H1 (cell line): ENCODE measurements around the gene ASZ1. TPM values are rescaled to one million over a fixed set of nuclear protein-coding genes. Genes with fewer than 3 reads are reported as not detected.
"Not testable (repeated sequence)": the region's sequence is repeated elsewhere in the genome, so short reads cannot be mapped to it uniquely, and the experiment has no call there.

ENCODE experiments used
- CTCF ChIA-PET: fragments of 300-600 bp; sonication (Branson Sonifier 250); formaldehyde crosslinking; loops from one replicate; lab custom pipeline; 2021; ENCODE audit not compliant: partially characterized antibody; lab: Charles Lee
- POLR2A ChIA-PET: fragments of 300-600 bp; sonication (Branson Sonifier 250); formaldehyde crosslinking; loops from one replicate; lab custom pipeline; 2021; ENCODE audit warnings: inconsistent platforms; ENCODE audit not compliant: partially characterized antibody; lab: Charles Lee
- DNase-seq, 2 experiments: peaks; one replicate each; pipeline versions ENCODE4 v3.0.0 to v3.0.0-alpha.2; 2010 to 2022; ENCODE audit warnings: low spot score in 2 of 2, low read depth in 1 of 2, mixed read lengths in 1 of 2
- FAIRE-seq: peaks from 2 replicates; lab custom pipeline; 2011; peaks lifted over from hg19 to GRCh38; lab: Jason Lieb, UNC
- H2AFZ ChIP-seq: 2 replicates; pipeline ENCODE4 v1.8.1; 2012; ENCODE audit warnings: low read length, inconsistent platforms
- H2AK5ac ChIP-seq: 2 replicates; pipeline ENCODE4 v1.6.1; 2013; ENCODE audit warnings: low read depth, low read length
- H2BK120ac ChIP-seq: replicated peaks from 2 replicates; pipeline ENCODE3; 2013; ENCODE audit warnings: low read depth, low read length, inconsistent platforms
- H2BK12ac ChIP-seq: 2 replicates; pipeline ENCODE4 v1.6.1; 2013; ENCODE audit warnings: low read depth, low read length
- H2BK15ac ChIP-seq: 2 replicates; pipeline ENCODE4 v1.6.1; 2013; ENCODE audit warnings: low read length
- H2BK20ac ChIP-seq: 2 replicates; pipeline ENCODE4 v1.6.1; 2013; ENCODE audit warnings: low read length
- H2BK5ac ChIP-seq: 2 replicates; pipeline ENCODE4 v1.6.1; 2013; ENCODE audit warnings: low read depth, low read length
- H3K14ac ChIP-seq: 2 replicates; pipeline ENCODE4 v1.6.1; 2013; ENCODE audit warnings: inconsistent platforms; ENCODE audit not compliant: insufficient read length
- H3K18ac ChIP-seq: 2 replicates; pipeline ENCODE4 v1.6.1; 2013; ENCODE audit warnings: low read length; ENCODE audit errors: extremely low read depth
- H3K23ac ChIP-seq: 2 replicates; pipeline ENCODE4 v1.6.1; 2013; ENCODE audit warnings: inconsistent platforms; ENCODE audit not compliant: insufficient read length
- H3K23me2 ChIP-seq: 2 replicates; pipeline ENCODE4 v1.6.1; 2013; ENCODE audit warnings: low read depth, low read length
- H3K27ac ChIP-seq: 2 replicates; pipeline ENCODE4 v1.6.1; 2011; ENCODE audit warnings: low read depth, low read length, inconsistent platforms
- H3K27me3 ChIP-seq, 4 experiments: replicated peaks in 1 of 4; 1 replicate in 1 of 4; 2 replicates in 3 of 4; pipeline versions ENCODE4 v1.6.1 to v1.8.1; 2011 to 2013; ENCODE audit warnings: low read length in 3 of 4, mild to moderate bottlenecking in 3 of 4, inconsistent platforms in 2 of 4, mixed read lengths in 2 of 4, moderate library complexity in 1 of 4; ENCODE audit not compliant: control insufficient read depth in 3 of 4, insufficient read depth in 3 of 4; ENCODE audit errors: extremely low read depth in 1 of 4
- H3K36me3 ChIP-seq, 4 experiments: 2 replicates each; pipeline versions ENCODE4 v1.6.1 to v1.8.1; 2011 to 2013; ENCODE audit warnings: mild to moderate bottlenecking in 4 of 4, low read length in 3 of 4, moderate library complexity in 2 of 4, control low read depth in 1 of 4, inconsistent platforms in 1 of 4; ENCODE audit not compliant: insufficient read depth in 4 of 4, control insufficient read depth in 2 of 4
- H3K4ac ChIP-seq: replicated peaks from 2 replicates; pipeline ENCODE3; 2013; ENCODE audit warnings: low read length, low read depth, mixed read lengths, inconsistent platforms; ENCODE audit not compliant: insufficient read length
- H3K4me1 ChIP-seq, 4 experiments: replicated peaks in 1 of 4; 1 replicate in 1 of 4; 2 replicates in 3 of 4; pipeline versions ENCODE4 v1.6.1 to v1.8.1; 2011 to 2013; ENCODE audit warnings: low read length in 3 of 4, inconsistent platforms in 2 of 4, mixed read lengths in 1 of 4; ENCODE audit not compliant: insufficient read depth in 4 of 4, control insufficient read depth in 3 of 4
- H3K4me2 ChIP-seq, 2 experiments: 2 replicates each; pipeline versions ENCODE4 v1.6.1 to v1.8.1; 2011 to 2013; ENCODE audit warnings: low read depth in 2 of 2, low read length in 2 of 2, control low read depth in 1 of 2, inconsistent platforms in 1 of 2, mild to moderate bottlenecking in 1 of 2; ENCODE audit not compliant: insufficient read depth in 1 of 2
- H3K4me3 ChIP-seq, 4 experiments: fragments of 200-600, 300-600 bp in 1 of 4; sonication (generic), shearing (Covaris generic), sonication (Bioruptor Twin) in 1 of 4; 2 replicates each; pipeline versions ENCODE4 v1.5.1 to v1.8.1; 2011 to 2016; ENCODE audit warnings: low read length in 4 of 4, low read depth in 3 of 4, control low read depth in 2 of 4, inconsistent platforms in 2 of 4, mild to moderate bottlenecking in 2 of 4, mixed read lengths in 1 of 4, moderate library complexity in 1 of 4; ENCODE audit not compliant: insufficient read depth in 2 of 4; ENCODE audit errors: extremely low read depth in 1 of 4
- H3K56ac ChIP-seq: replicated peaks from 2 replicates; pipeline ENCODE3; 2013; ENCODE audit warnings: low read depth, mild to moderate bottlenecking, mixed read lengths, low read length, inconsistent platforms; ENCODE audit not compliant: insufficient read length
- H3K79me1 ChIP-seq: 2 replicates; pipeline ENCODE4 v1.6.1; 2013; ENCODE audit warnings: low read depth, low read length, control low read depth
- H3K79me2 ChIP-seq, 2 experiments: 2 replicates each; pipeline versions ENCODE4 v1.6.1 to v1.8.1; 2012 to 2013; ENCODE audit warnings: low read length in 2 of 2, mild to moderate bottlenecking in 2 of 2, inconsistent platforms in 1 of 2; ENCODE audit not compliant: insufficient read depth in 2 of 2, control insufficient read depth in 1 of 2
- H3K9ac ChIP-seq, 4 experiments: replicated peaks in 1 of 4; 1 replicate in 1 of 4; 2 replicates in 3 of 4; pipeline versions ENCODE4 v1.6.1 to v1.8.1; 2011 to 2013; ENCODE audit warnings: low read depth in 3 of 4, low read length in 3 of 4, control low read depth in 2 of 4, mild to moderate bottlenecking in 2 of 4, moderate library complexity in 2 of 4, inconsistent platforms in 1 of 4; ENCODE audit errors: extremely low read depth in 1 of 4
- H3K9me3 ChIP-seq, 2 experiments: 2 replicates each; pipeline versions ENCODE4 v1.6.1 to v1.8.1; 2012 to 2013; ENCODE audit warnings: mild to moderate bottlenecking in 2 of 2, moderate library complexity in 2 of 2, control low read depth in 1 of 2, inconsistent platforms in 1 of 2, low read depth in 1 of 2, low read length in 1 of 2, mixed read lengths in 1 of 2; ENCODE audit not compliant: insufficient read depth in 2 of 2
- H4K20me1 ChIP-seq, 2 experiments: replicated peaks in 1 of 2; 2 replicates each; pipeline versions ENCODE3 to v1.8.1; 2011 to 2013; ENCODE audit warnings: inconsistent platforms in 2 of 2, low read length in 2 of 2, mild to moderate bottlenecking in 1 of 2; ENCODE audit not compliant: insufficient read depth in 2 of 2, control insufficient read depth in 1 of 2
- H4K5ac ChIP-seq: 2 replicates; pipeline ENCODE4 v1.6.1; 2013; ENCODE audit warnings: low read length, low read depth, mixed read lengths, inconsistent platforms; ENCODE audit not compliant: insufficient read length
- H4K8ac ChIP-seq: 2 replicates; pipeline ENCODE4 v1.8.0; 2013; ENCODE audit warnings: mild to moderate bottlenecking, moderate library complexity, low read length, inconsistent platforms; ENCODE audit not compliant: insufficient read depth; ENCODE audit errors: extremely low read depth
- H4K91ac ChIP-seq: replicated peaks from 2 replicates; pipeline ENCODE3; 2013; ENCODE audit warnings: low read length, mixed read lengths, inconsistent platforms; ENCODE audit not compliant: insufficient read length
- WGBS, 2 experiments: shearing (Covaris generic) in 1 of 2; methylation state at CpG; one replicate each; pipeline versions ENCODE4 v1.1.6 to v1.1.7; 2013 to 2015; ENCODE audit warnings: low lambda C conversion rate in 2 of 2, mixed read lengths in 2 of 2, inconsistent platforms in 1 of 2, low coverage in 1 of 2, missing lambda C conversion rate in 1 of 2; ENCODE audit not compliant: insufficient replicate concordance in 2 of 2, insufficient coverage in 1 of 2, insufficient read length in 1 of 2; ENCODE audit errors: extremely low coverage in 1 of 2, missing lambda C conversion rate in 1 of 2; 5-methylcytosine and 5-hydroxymethylcytosine counted together
- polyA plus RNA-seq, 7 experiments: library from polyadenylated mRNA; depleted of rRNA in 3 of 7; stranded (reverse) in 5 of 7; unstranded in 2 of 7; fragments of >200 nt in 5 of 7; fragments of 200-250 nt in 2 of 7; gene quantifications; 1 replicate in 5 of 7; 2 replicates in 1 of 7; 4 replicates in 1 of 7; pipeline versions ENCODE4 v1.2.1 to v1.2.3, GENCODE V29; 2011 to 2013; ENCODE audit warnings: missing spikeins in 2 of 7, mixed read lengths in 2 of 7
- total RNA-seq: library from RNA; stranded (reverse); fragmentation: NEBNext Ultra II Directional; extraction: Animal tissue kit (Norgen Biotek cat#: 25700); gene quantifications from 2 replicates; pipeline ENCODE4 v1.2.1, GENCODE V29; 2021

Gene ASZ1
- total and polyA plus RNA-seq, 2 of the 8 experiments (the other 6 are each of a cell fraction or from before 2014, with no cell fraction given), result not detected

DNA sequence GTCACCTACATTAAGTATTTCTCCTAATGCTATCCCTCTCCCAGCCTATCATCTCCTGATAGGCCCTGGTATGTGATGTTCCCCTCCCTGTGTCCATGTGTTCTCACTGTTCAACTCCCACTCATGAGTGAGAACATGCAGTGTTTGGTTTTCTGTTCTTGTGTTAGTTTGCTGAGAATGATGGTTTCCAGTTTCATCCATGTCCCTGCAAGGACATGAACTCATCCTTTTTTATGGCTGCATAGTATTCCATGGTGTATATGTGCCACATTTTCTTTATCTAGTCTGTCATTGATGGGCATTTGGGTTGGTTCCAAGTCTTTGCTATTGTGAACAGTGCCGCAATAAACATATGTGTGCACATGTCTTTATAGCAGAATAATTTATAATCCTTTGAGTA lies 12.7 kb downstream of the ASZ1 start:
- H3K23ac ChIP-seq, H3K4me2 ChIP-seq, FAIRE-seq, H3K14ac ChIP-seq, H3K4ac ChIP-seq, H3K4me1 ChIP-seq, H3K23me2 ChIP-seq, H3K56ac ChIP-seq, H3K9ac ChIP-seq, H4K8ac ChIP-seq, CTCF ChIA-PET, H3K79me2 ChIP-seq, H3K36me3 ChIP-seq, H2BK5ac ChIP-seq, H3K27ac ChIP-seq, H2BK20ac ChIP-seq, H2BK120ac ChIP-seq, H2BK12ac ChIP-seq, H4K20me1 ChIP-seq, DNase-seq, H3K4me3 ChIP-seq, H4K91ac ChIP-seq, H4K5ac ChIP-seq, H2AK5ac ChIP-seq, H3K27me3 ChIP-seq, H3K79me1 ChIP-seq, H3K18ac ChIP-seq, H2AFZ ChIP-seq, H3K9me3 ChIP-seq, H2BK15ac ChIP-seq, POLR2A ChIA-PET: not testable (repeated sequence)
- WGBS, 2 experiments, result 92% methylated on average over 1 of the region's 1 CpG; no CpG with 5 or more reads in 1 of the 2 experiments
